HepG2 (cell line): ENCODE data around the gene PPP2R5B. TPM values are rescaled to one million over a fixed set of nuclear protein-coding genes. Genes with fewer than 3 reads are reported as not detected.
A peak's percentile ranks its signal among the peaks of the same experiment; 100 is the strongest.

Experiments
- EHMT2 ChIP-seq: fragments of 200-600 bp; sonication (generic); IDR thresholded peaks from 2 replicates; pipeline ENCODE4 v1.7.0; 2017; ENCODE audit warnings: antibody characterized with exemption, low read depth, low read length, borderline replicate concordance
- HDAC2 ChIP-seq: sonication (generic); formaldehyde crosslinking; IDR thresholded peaks from 2 replicates; pipeline ENCODE4 v1.4.0; 2020; ENCODE audit warnings: missing genetic modification reagents
- KMT2A ChIP-seq: sonication (generic); formaldehyde crosslinking; IDR thresholded peaks from 2 replicates; pipeline ENCODE4 v1.4.0; 2020; ENCODE audit warnings: missing genetic modification reagents
- MLLT10 ChIP-seq: sonication (generic); formaldehyde crosslinking; IDR thresholded peaks from 2 replicates; pipeline ENCODE4 v1.4.0; 2020; ENCODE audit warnings: missing genetic modification reagents
- NPAS2 ChIP-seq: sonication (generic); formaldehyde crosslinking; IDR thresholded peaks from 2 replicates; pipeline ENCODE4 v1.8.0; 2022; ENCODE audit warnings: mild to moderate bottlenecking, missing genetic modification reagents, borderline replicate concordance
- RXRA ChIP-seq: sonication (generic); formaldehyde crosslinking; IDR thresholded peaks from 2 replicates; pipeline ENCODE4 v1.5.1; 2020; ENCODE audit warnings: missing genetic modification reagents
- STAG1 ChIP-seq: sonication (generic); formaldehyde crosslinking; IDR thresholded peaks from 2 replicates; pipeline ENCODE4 v1.4.0; 2020; ENCODE audit warnings: missing genetic modification reagents
- ZNF121 ChIP-seq: sonication (generic); formaldehyde crosslinking; IDR thresholded peaks from 2 replicates; pipeline ENCODE4 v1.5.0; 2020; ENCODE audit warnings: mild to moderate bottlenecking, missing genetic modification reagents
- ZNF143 ChIP-seq: sonication (generic); formaldehyde crosslinking; IDR thresholded peaks from 2 replicates; pipeline ENCODE4 v1.4.0; 2020; ENCODE audit warnings: missing genetic modification reagents
- ZNF224 ChIP-seq: sonication (generic); formaldehyde crosslinking; IDR thresholded peaks from 2 replicates; pipeline ENCODE4 v1.5.0; 2020; ENCODE audit warnings: mild to moderate bottlenecking, missing genetic modification reagents
- ZNF331 ChIP-seq: sonication (generic); formaldehyde crosslinking; IDR thresholded peaks from 2 replicates; pipeline ENCODE4 v1.4.0; 2020; ENCODE audit warnings: missing genetic modification reagents
- ZNF644 ChIP-seq: IDR thresholded peaks from 2 replicates; pipeline ENCODE4 v1.6.1; 2016; ENCODE audit warnings: low read depth
- ZNF747 ChIP-seq: sonication (generic); formaldehyde crosslinking; IDR thresholded peaks from 2 replicates; pipeline ENCODE4 v1.8.1; 2023; ENCODE audit warnings: missing genetic modification reagents, mild to moderate bottlenecking, borderline replicate concordance
- ZNF83 ChIP-seq: sonication (generic); formaldehyde crosslinking; IDR thresholded peaks from 2 replicates; pipeline ENCODE4 v1.4.0; 2020; ENCODE audit warnings: missing genetic modification reagents, mild to moderate bottlenecking, borderline replicate concordance
- polyA plus RNA-seq, 8 experiments: library from polyadenylated mRNA; depleted of rRNA in 3 of 8; stranded (reverse) in 7 of 8; unstranded in 1 of 8; fragments of >200 nt; fragmentation: Illumina TruSeq in 4 of 8; extraction: Trizol in 4 of 8; gene quantifications; 2 replicates each; pipeline versions ENCODE4 v1.2.1 to v1.2.3, GENCODE V29; 2011 to 2016; ENCODE audit warnings: low read depth in 4 of 8, missing spikeins in 1 of 8, mixed read lengths in 1 of 8; ENCODE audit not compliant: insufficient read depth in 1 of 8
- total RNA-seq, 5 experiments: library from RNA; depleted of rRNA; stranded (reverse); fragments of >200 nt; fragmentation: Illumina TruSeq; extraction: Trizol; gene quantifications; 2 replicates each; pipeline ENCODE4 v1.2.3, GENCODE V29; 2016; ENCODE audit warnings: low read depth in 1 of 5
- TF ChIP-seq, protein P1 (sequence below): sonication (generic); formaldehyde crosslinking; IDR thresholded peaks from 2 replicates; pipeline ENCODE4 v1.8.0; 2022; ENCODE audit warnings: low read depth, missing genetic modification reagents
- TF ChIP-seq, protein P2 (sequence below): IDR thresholded peaks from 2 replicates; pipeline ENCODE4 v1.4.0; 2020; ENCODE audit warnings: mild to moderate bottlenecking, missing genetic modification reagents
- TF ChIP-seq, protein P3 (sequence below): sonication (generic); formaldehyde crosslinking; IDR thresholded peaks from 2 replicates; pipeline ENCODE4 v1.8.1; 2023; ENCODE audit warnings: mild to moderate bottlenecking, missing genetic modification reagents
- TF ChIP-seq, protein P4 (sequence below): IDR thresholded peaks from 2 replicates; pipeline ENCODE4 v1.6.1; 2016; ENCODE audit warnings: missing compliant biosample characterization, missing genetic modification reagents, borderline replicate concordance
- TF ChIP-seq, protein P5 (sequence below), 2 experiments: sonication (generic) in 1 of 2; formaldehyde crosslinking in 1 of 2; IDR thresholded peaks; 2 replicates each; pipeline versions ENCODE4 v1.4.0 to v1.6.1; 2018 to 2020; ENCODE audit warnings: missing genetic modification reagents in 2 of 2, borderline replicate concordance in 1 of 2, low read depth in 1 of 2, mild to moderate bottlenecking in 1 of 2, missing biosample characterization in 1 of 2

PPP2R5B gene
- total and polyA plus RNA-seq, 2 of the 13 experiments (the other 11 are each of a cell fraction or from before 2014, with no cell fraction given) = 2.3 to 8.3 TPM

DNA sequence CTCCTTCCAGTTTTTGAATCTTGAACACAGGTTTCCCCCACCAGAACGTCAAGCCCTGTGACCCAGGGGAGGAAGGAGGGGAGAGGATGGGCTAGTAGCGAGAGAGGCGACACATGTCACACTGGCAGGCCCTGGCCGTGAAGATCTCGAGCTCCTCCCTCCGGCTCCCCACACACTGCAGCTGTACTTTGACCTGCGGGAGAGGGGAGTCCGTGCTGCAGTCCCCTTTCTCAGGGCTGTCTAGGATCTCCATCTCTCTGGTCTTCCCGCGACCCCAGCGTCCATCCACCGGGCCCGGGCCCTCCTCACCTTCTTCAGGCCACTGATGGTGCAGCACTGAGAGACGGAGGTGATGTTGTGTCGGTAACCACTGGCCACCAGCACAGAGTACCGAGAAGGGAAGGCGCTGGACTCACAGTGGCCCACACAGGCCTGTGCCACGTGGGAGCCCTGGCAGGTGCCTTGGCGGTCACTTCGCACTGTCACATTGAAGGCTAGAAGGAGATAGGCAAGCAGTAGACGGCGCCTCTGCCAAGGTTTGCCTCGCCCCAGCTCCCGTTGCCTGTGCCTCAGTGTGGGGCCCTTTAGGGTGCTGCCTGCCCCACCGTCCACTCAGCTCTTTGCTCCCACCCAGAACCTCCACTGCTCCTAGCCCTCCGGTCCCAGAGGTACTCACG is 10.3 kb downstream of the PPP2R5B start (continued):
- TF ChIP-seq, protein P1, sequence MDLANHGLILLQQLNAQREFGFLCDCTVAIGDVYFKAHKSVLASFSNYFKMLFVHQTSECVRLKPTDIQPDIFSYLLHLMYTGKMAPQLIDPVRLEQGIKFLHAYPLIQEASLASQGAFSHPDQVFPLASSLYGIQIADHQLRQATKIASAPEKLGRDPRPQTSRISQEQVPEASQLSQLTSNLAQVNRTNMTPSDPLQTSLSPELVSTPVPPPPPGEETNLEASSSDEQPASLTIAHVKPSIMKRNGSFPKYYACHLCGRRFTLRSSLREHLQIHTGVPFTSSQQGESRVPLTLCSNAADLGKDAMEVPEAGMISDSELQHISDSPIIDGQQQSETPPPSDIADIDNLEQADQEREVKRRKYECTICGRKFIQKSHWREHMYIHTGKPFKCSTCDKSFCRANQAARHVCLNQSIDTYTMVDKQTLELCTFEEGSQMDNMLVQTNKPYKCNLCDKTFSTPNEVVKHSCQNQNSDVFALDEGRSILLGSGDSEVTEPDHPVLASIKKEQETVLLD (CRISPR knock-in tag) = no peak
- TF ChIP-seq HDAC2 (CRISPR knock-in tag) (peak; percentile 61; the same call in 1 of the 2 replicates), KMT2A (CRISPR knock-in tag) (peak; percentile 44; the same call in 1 of the 2 replicates), ZNF644 (no peak), ZNF83 (0 out of 2 replicates have a peak, but pooled peaks have one; percentile 64), RXRA (CRISPR knock-in tag) (no peak; the same call in 1 of the 2 replicates), EHMT2 (no peak), ZNF143 (CRISPR knock-in tag) (no peak), MLLT10 (no peak), ZNF121 (CRISPR knock-in tag) (0 out of 2 replicates have a peak, but pooled peaks have one; percentile 43), STAG1 (CRISPR knock-in tag) (peak; percentile 57), ZNF224 (CRISPR knock-in tag) (no peak), NPAS2 (CRISPR knock-in tag) (no peak), ZNF747 (CRISPR knock-in tag) (no peak), ZNF331 (no peak)
- TF ChIP-seq, protein P2, sequence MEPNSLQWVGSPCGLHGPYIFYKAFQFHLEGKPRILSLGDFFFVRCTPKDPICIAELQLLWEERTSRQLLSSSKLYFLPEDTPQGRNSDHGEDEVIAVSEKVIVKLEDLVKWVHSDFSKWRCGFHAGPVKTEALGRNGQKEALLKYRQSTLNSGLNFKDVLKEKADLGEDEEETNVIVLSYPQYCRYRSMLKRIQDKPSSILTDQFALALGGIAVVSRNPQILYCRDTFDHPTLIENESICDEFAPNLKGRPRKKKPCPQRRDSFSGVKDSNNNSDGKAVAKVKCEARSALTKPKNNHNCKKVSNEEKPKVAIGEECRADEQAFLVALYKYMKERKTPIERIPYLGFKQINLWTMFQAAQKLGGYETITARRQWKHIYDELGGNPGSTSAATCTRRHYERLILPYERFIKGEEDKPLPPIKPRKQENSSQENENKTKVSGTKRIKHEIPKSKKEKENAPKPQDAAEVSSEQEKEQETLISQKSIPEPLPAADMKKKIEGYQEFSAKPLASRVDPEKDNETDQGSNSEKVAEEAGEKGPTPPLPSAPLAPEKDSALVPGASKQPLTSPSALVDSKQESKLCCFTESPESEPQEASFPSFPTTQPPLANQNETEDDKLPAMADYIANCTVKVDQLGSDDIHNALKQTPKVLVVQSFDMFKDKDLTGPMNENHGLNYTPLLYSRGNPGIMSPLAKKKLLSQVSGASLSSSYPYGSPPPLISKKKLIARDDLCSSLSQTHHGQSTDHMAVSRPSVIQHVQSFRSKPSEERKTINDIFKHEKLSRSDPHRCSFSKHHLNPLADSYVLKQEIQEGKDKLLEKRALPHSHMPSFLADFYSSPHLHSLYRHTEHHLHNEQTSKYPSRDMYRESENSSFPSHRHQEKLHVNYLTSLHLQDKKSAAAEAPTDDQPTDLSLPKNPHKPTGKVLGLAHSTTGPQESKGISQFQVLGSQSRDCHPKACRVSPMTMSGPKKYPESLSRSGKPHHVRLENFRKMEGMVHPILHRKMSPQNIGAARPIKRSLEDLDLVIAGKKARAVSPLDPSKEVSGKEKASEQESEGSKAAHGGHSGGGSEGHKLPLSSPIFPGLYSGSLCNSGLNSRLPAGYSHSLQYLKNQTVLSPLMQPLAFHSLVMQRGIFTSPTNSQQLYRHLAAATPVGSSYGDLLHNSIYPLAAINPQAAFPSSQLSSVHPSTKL = 0 out of 2 replicates have a peak, but pooled peaks have one; percentile 49
- TF ChIP-seq, protein P3, sequence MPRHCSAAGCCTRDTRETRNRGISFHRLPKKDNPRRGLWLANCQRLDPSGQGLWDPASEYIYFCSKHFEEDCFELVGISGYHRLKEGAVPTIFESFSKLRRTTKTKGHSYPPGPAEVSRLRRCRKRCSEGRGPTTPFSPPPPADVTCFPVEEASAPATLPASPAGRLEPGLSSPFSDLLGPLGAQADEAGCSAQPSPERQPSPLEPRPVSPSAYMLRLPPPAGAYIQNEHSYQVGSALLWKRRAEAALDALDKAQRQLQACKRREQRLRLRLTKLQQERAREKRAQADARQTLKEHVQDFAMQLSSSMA (CRISPR knock-in tag) = no peak
- TF ChIP-seq, protein P4, sequence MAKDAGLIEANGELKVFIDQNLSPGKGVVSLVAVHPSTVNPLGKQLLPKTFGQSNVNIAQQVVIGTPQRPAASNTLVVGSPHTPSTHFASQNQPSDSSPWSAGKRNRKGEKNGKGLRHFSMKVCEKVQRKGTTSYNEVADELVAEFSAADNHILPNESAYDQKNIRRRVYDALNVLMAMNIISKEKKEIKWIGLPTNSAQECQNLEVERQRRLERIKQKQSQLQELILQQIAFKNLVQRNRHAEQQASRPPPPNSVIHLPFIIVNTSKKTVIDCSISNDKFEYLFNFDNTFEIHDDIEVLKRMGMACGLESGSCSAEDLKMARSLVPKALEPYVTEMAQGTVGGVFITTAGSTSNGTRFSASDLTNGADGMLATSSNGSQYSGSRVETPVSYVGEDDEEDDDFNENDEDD (CRISPR knock-in tag) = peak; percentile 42; the same call in 1 of the 2 replicates
- TF ChIP-seq, protein P5, sequence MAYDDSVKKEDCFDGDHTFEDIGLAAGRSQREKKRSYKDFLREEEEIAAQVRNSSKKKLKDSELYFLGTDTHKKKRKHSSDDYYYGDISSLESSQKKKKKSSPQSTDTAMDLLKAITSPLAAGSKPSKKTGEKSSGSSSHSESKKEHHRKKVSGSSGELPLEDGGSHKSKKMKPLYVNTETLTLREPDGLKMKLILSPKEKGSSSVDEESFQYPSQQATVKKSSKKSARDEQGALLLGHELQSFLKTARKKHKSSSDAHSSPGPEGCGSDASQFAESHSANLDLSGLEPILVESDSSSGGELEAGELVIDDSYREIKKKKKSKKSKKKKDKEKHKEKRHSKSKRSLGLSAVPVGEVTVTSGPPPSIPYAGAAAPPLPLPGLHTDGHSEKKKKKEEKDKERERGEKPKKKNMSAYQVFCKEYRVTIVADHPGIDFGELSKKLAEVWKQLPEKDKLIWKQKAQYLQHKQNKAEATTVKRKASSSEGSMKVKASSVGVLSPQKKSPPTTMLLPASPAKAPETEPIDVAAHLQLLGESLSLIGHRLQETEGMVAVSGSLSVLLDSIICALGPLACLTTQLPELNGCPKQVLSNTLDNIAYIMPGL (CRISPR knock-in tag; IDR thresholded peaks at IDR 0.05; ENCODE audit: borderline replicate concordance in 1 of 2, low read depth in 1 of 2) = peak; percentile 30 to 77; a peak in 3 of 4 replicates
